ENCODE data around the gene POU5F1.

The POU5F1 gene

GRCh38 chr6:31145386-31145785, 25.1 kb downstream of the POU5F1 start:
- Histone ChIP-seq H3K27me3 (ENCODE audit: insufficient read depth, low read length, poor library complexity) (no peaks in the 10 kb centered on the region), H3K9ac (ENCODE audit: low read depth, low read length) (no peak overlapping the region), H3K4me1 (ENCODE audit: insufficient read depth, low read length) (no peaks in the 10 kb centered on the region), H3K79me2 (ENCODE audit: insufficient read depth, low read length) (no peaks in the 10 kb centered on the region), H3K4me2 (ENCODE audit: insufficient read depth, low read length) (no peak overlapping the region), H3K9me3 (ENCODE audit: insufficient read depth, low read length, severe bottlenecking) (no peaks in the 10 kb centered on the region), H3K36me3 (ENCODE audit: insufficient read depth, low read length) (peaks cover 47% of the 10 kb centered on the region), H4K20me1 (ENCODE audit: insufficient read depth, low read length) (no peaks in the 10 kb centered on the region), H3K4me3 (ENCODE audit: low read depth in 1 of 2, low read length in 2 of 2) (no peak overlapping the region), H2AFZ (ENCODE audit: low read depth, low read length) (no peak overlapping the region), H3K27ac (ENCODE audit: low read length) (no peak overlapping the region)
- TF ChIP-seq CTCF (IDR thresholded peaks at IDR 0.05; ENCODE audit: borderline replicate concordance, extremely low read depth, low read length, poor library complexity, severe bottlenecking) = no peak
- TF ChIP-seq EZH2 (IDR thresholded peaks at IDR 0.05; ENCODE audit: borderline replicate concordance, low read depth, low read length, severe bottlenecking) = no peak
- ATAC-seq (ENCODE audit: insufficient read depth, low read depth) = no peak
- no peak for DNase-seq

GRCh38 chr6:31144970-31145340, 25.5 kb downstream of the POU5F1 start:
- DNase-seq = no peak
- TF ChIP-seq CTCF (IDR thresholded peaks at IDR 0.05; ENCODE audit: borderline replicate concordance, extremely low read depth, low read length, poor library complexity, severe bottlenecking) (no peak), EZH2 (IDR thresholded peaks at IDR 0.05; ENCODE audit: borderline replicate concordance, low read depth, low read length, severe bottlenecking) (no peak)
- Histone ChIP-seq H3K9me3 (ENCODE audit: insufficient read depth, low read length, severe bottlenecking) (no peaks in the 10 kb centered on the region), H2AFZ (ENCODE audit: low read depth, low read length) (no peak overlapping the region), H3K27me3 (ENCODE audit: insufficient read depth, low read length, poor library complexity) (no peaks in the 10 kb centered on the region), H3K4me2 (ENCODE audit: insufficient read depth, low read length) (no peak overlapping the region), H3K4me1 (ENCODE audit: insufficient read depth, low read length) (no peaks in the 10 kb centered on the region), H3K79me2 (ENCODE audit: insufficient read depth, low read length) (no peaks in the 10 kb centered on the region), H3K4me3 (ENCODE audit: low read depth in 1 of 2, low read length in 2 of 2) (no peak overlapping the region), H3K27ac (ENCODE audit: low read length) (no peak overlapping the region), H3K9ac (ENCODE audit: low read depth, low read length) (no peak overlapping the region), H4K20me1 (ENCODE audit: insufficient read depth, low read length) (no peaks in the 10 kb centered on the region), H3K36me3 (ENCODE audit: insufficient read depth, low read length) (peaks cover 43% of the 10 kb centered on the region)
- ATAC-seq (ENCODE audit: insufficient read depth, low read depth) = no peak

GRCh38 chr6:31144296-31144969, 26.0 kb downstream of the POU5F1 start:
- H3K4me2 ChIP-seq (ENCODE audit: insufficient read depth, low read length) = no peak overlapping the region
- DNase-seq (no peak), ATAC-seq (ENCODE audit: insufficient read depth, low read depth) (no peak)
- no peak for TF ChIP-seq EZH2 (IDR thresholded peaks at IDR 0.05; ENCODE audit: borderline replicate concordance, low read depth, low read length, severe bottlenecking)
- no peak overlapping the region for H3K27ac ChIP-seq (ENCODE audit: low read length)
- H4K20me1 ChIP-seq (ENCODE audit: insufficient read depth, low read length) = no peaks in the 10 kb centered on the region
- H2AFZ ChIP-seq (ENCODE audit: low read depth, low read length) = no peak overlapping the region
- no peaks in the 10 kb centered on the region for H3K27me3 ChIP-seq (ENCODE audit: insufficient read depth, low read length, poor library complexity)
- peaks cover 39% of the 10 kb centered on the region for H3K36me3 ChIP-seq (ENCODE audit: insufficient read depth, low read length)
- no peak overlapping the region for H3K4me3 ChIP-seq (ENCODE audit: low read depth in 1 of 2, low read length in 2 of 2)
- no peaks in the 10 kb centered on the region for H3K4me1 ChIP-seq (ENCODE audit: insufficient read depth, low read length)
- no peaks in the 10 kb centered on the region for H3K9me3 ChIP-seq (ENCODE audit: insufficient read depth, low read length, severe bottlenecking)
- H3K79me2 ChIP-seq (ENCODE audit: insufficient read depth, low read length) = no peaks in the 10 kb centered on the region
- H3K9ac ChIP-seq (ENCODE audit: low read depth, low read length) = no peak overlapping the region

GRCh38 chr6:31143148-31143547, 27.3 kb downstream of the POU5F1 start:
- no peak for ATAC-seq (ENCODE audit: insufficient read depth, low read depth)
- H3K36me3 ChIP-seq (ENCODE audit: insufficient read depth, low read length) = peaks cover 35% of the 10 kb centered on the region
- H3K4me3 ChIP-seq (ENCODE audit: low read depth in 1 of 2, low read length in 2 of 2) = no peak overlapping the region
- H4K20me1 ChIP-seq (ENCODE audit: insufficient read depth, low read length) = no peaks in the 10 kb centered on the region
- no peaks in the 10 kb centered on the region for H3K4me1 ChIP-seq (ENCODE audit: insufficient read depth, low read length)
- no peak overlapping the region for H3K27ac ChIP-seq (ENCODE audit: low read length)
- TF ChIP-seq EZH2 (IDR thresholded peaks at IDR 0.05; ENCODE audit: borderline replicate concordance, low read depth, low read length, severe bottlenecking) = no peak
- TF ChIP-seq CTCF (IDR thresholded peaks at IDR 0.05; ENCODE audit: borderline replicate concordance, extremely low read depth, low read length, poor library complexity, severe bottlenecking) = no peak
- no peak overlapping the region for H2AFZ ChIP-seq (ENCODE audit: low read depth, low read length)
- no peaks in the 10 kb centered on the region for H3K79me2 ChIP-seq (ENCODE audit: insufficient read depth, low read length)
- H3K27me3 ChIP-seq (ENCODE audit: insufficient read depth, low read length, poor library complexity) = no peaks in the 10 kb centered on the region
- no peak overlapping the region for H3K4me2 ChIP-seq (ENCODE audit: insufficient read depth, low read length)
- no peak overlapping the region for H3K9ac ChIP-seq (ENCODE audit: low read depth, low read length)
- no peaks in the 10 kb centered on the region for H3K9me3 ChIP-seq (ENCODE audit: insufficient read depth, low read length, severe bottlenecking)
- DNase-seq = no peak

All from DND-41 (cell line).